ENCODE measurements around the gene PFKFB1. TPM values are rescaled to one million over a fixed set of nuclear protein-coding genes. Genes with fewer than 3 reads are reported as not detected.

The PFKFB1 gene
- total RNA-seq, 1 experiment from 2014 or later = 0.81 TPM

GRCh38 chrX:55039471-55039870 lies 45.5 kb upstream of the PFKFB1 start:
- no peak overlapping the region for H3K9ac ChIP-seq (ENCODE audit: low read length)
- no peaks in the 10 kb centered on the region for H3K36me3 ChIP-seq (ENCODE audit: control insufficient read depth in 1 of 2, insufficient read depth in 2 of 2, low read length in 2 of 2)
- no peak overlapping the region for H3K27ac ChIP-seq (ENCODE audit: low read depth, low read length)
- intact Hi-C loops (cut with micrococcal nuclease) = no loop called here
- POLR2A ChIA-PET = no interaction called here
- H3K4me1 ChIP-seq (ENCODE audit: control insufficient read depth in 1 of 2, insufficient read depth in 2 of 2, low read length in 2 of 2) = no peaks in the 10 kb centered on the region
- TF ChIP-seq POLR2A (IDR thresholded peaks at IDR 0.05; ENCODE audit: borderline replicate concordance, extremely low read depth, insufficient read depth, insufficient read length) (no peak), CEBPB (IDR thresholded peaks at IDR 0.05; ENCODE audit: low read depth) (no peak), JUND (IDR thresholded peaks at IDR 0.05) (no peak), YY1 (IDR thresholded peaks at IDR 0.05; ENCODE audit: extremely low read depth, insufficient replicate concordance, low read depth, low read length) (no peak), SRF (IDR thresholded peaks at IDR 0.05; ENCODE audit: low read depth) (no peak), FOSL1 (IDR thresholded peaks at IDR 0.05; ENCODE audit: low read depth) (no peak), RAD21 (IDR thresholded peaks at IDR 0.05; ENCODE audit: low read depth) (no peak), ZBTB33 (IDR thresholded peaks at IDR 0.05; ENCODE audit: extremely low read depth, insufficient replicate concordance, low read length) (no peak), ZFX (IDR thresholded peaks at IDR 0.05) (no peak), REST (IDR thresholded peaks at IDR 0.05; ENCODE audit: low read depth) (no peak), ZNF274 (IDR thresholded peaks at IDR 0.05; ENCODE audit: low read depth, low read length) (no peak)
- TF ChIP-seq, protein P1, sequence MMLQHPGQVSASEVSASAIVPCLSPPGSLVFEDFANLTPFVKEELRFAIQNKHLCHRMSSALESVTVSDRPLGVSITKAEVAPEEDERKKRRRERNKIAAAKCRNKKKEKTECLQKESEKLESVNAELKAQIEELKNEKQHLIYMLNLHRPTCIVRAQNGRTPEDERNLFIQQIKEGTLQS (IDR thresholded peaks at IDR 0.05) = no peak
- no peak for ATAC-seq
- no peak for DNase-seq (ENCODE audit: low read depth, low spot score)
- RAD21 ChIA-PET (ENCODE audit: low non-redundant PET in 1 of 2, low total read pairs in 2 of 2, uncharacterized antibody in 2 of 2, unreplicated experiment in 2 of 2) = no interaction called here
- no peak overlapping the region for H3K4me3 ChIP-seq (replicated peaks in 1 of 2; ENCODE audit: low read depth in 1 of 2, low read length in 2 of 2)
- H3K27me3 ChIP-seq (ENCODE audit: insufficient read depth, low read length) = no peaks in the 10 kb centered on the region
- no TSS peak for BruUV-seq (replicated peaks)
- H2AFZ ChIP-seq (ENCODE audit: low read depth, low read length, poor library complexity, severe bottlenecking) = no peak overlapping the region
- H3K4me2 ChIP-seq (ENCODE audit: low read length) = no peak overlapping the region
- no peaks in the 10 kb centered on the region for H3K9me2 ChIP-seq (ENCODE audit: insufficient read depth)
- H3K79me2 ChIP-seq (ENCODE audit: insufficient read depth, low read length) = no peaks in the 10 kb centered on the region
- H3K9me3 ChIP-seq (ENCODE audit: control insufficient read depth in 1 of 2, insufficient read depth in 1 of 2, low read depth in 1 of 2, low read length in 2 of 2) = no peaks in the 10 kb centered on the region
- no peaks in the 10 kb centered on the region for H4K20me1 ChIP-seq (ENCODE audit: insufficient read depth)
- CTCF ChIA-PET = no interaction called here

All from HCT116 (cell line).